ENCODE results near the gene LDB2.

Gene LDB2

DNA sequence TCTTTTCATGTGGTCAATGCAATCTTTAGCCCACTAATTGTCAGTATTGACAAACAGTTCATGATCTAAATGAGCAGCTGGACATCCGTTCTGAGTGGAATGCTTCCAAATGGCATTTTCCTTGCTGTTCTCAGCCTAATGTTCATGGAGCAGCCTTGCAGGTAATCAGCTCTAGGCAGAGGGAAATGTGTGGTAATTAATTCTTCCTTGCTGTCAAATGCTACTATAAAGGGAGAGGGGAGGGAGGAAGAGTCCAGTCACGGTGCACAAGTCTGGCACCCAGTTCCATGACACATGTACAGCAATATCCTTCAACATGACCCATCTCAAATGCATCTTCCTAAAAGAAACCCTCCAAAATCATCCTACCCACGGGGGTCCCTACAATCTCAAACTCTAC is 88.5 kb downstream of the LDB2 start:
- TF ChIP-seq, protein P1, sequence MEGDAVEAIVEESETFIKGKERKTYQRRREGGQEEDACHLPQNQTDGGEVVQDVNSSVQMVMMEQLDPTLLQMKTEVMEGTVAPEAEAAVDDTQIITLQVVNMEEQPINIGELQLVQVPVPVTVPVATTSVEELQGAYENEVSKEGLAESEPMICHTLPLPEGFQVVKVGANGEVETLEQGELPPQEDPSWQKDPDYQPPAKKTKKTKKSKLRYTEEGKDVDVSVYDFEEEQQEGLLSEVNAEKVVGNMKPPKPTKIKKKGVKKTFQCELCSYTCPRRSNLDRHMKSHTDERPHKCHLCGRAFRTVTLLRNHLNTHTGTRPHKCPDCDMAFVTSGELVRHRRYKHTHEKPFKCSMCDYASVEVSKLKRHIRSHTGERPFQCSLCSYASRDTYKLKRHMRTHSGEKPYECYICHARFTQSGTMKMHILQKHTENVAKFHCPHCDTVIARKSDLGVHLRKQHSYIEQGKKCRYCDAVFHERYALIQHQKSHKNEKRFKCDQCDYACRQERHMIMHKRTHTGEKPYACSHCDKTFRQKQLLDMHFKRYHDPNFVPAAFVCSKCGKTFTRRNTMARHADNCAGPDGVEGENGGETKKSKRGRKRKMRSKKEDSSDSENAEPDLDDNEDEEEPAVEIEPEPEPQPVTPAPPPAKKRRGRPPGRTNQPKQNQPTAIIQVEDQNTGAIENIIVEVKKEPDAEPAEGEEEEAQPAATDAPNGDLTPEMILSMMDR (IDR thresholded peaks at IDR 0.05): no peak

DNA sequence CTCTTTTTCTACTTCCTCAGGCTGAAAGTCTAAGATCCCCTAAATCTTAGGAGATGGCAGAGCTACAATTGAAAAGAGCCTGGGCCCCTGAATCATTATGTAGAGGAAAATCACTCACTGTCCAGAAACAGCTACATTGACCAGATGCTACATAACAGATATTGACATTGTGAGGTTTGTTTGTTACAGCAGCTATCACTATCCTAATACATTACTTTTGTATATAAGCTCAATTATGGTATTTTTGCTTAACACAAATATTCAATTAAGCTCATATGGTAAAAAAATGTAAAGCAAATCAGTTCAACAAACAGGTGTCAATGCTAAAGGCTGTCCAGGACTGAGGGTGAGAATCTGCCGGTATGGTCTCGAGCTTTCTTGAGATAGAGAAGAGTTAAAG is 89.4 kb downstream of the LDB2 start:
- TF ChIP-seq, protein P1 (IDR thresholded peaks at IDR 0.05): no peak

DNA sequence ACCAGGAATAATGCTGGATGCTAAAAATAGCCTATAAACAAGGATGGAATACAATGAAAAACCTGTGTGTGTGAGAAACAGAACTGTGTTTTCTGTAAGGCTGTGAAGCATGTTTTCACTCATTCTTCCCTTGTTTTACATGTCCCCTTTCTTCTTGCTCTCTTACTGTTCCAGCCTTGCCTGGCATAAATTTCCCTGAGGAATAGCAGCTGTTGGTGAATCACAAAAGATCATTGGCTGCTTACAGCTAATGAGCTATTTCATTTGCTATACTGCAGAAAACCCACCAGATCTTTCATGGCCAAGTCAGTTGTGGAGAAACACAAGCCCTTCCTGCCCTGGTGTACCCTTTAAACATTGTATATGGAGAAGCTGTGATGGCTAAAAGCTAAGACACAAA is 91.1 kb downstream of the LDB2 start:
- TF ChIP-seq, protein P1 (IDR thresholded peaks at IDR 0.05): no peak

DNA sequence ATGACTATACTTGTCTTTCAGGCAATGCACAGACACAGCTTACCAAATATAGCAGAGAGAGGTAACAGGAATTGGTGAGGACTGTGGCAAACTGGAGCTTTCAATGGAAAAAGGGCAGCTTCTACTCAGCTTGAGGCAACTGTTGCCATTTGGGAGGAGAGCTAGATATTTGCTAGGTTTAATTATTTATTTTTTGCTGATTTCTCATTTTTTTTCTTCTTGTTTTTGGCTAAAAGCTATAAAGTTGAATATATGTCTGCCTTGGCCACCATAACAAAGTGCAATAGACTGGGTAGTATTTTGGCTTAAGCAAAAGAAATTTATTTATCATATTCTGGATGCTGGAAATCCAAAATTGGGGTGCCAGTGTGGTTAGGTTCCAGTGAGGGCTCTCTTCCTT is 93.9 kb downstream of the LDB2 start:
- TF ChIP-seq, protein P1 (IDR thresholded peaks at IDR 0.05): no peak

DNA sequence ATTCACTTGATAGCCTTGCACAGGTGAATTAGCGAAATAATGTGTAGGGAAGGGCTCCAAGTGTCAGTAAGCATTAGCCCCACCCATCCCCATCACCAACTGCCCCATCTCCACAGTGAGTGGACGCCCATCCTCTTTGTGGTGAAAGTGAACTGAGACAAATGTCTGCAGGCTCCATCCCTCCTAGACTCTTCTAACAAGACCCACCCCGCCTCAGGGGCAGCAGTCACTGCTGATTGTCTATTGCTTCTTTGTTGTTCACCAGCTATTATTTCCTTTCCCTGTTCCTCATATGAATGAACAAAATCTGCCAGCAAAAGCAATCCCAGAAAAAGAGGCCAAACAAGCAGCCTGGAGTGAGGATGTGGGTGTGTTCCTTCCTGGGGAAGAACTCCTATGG is 96.4 kb downstream of the LDB2 start:
- TF ChIP-seq, protein P1 (IDR thresholded peaks at IDR 0.05): no peak

DNA sequence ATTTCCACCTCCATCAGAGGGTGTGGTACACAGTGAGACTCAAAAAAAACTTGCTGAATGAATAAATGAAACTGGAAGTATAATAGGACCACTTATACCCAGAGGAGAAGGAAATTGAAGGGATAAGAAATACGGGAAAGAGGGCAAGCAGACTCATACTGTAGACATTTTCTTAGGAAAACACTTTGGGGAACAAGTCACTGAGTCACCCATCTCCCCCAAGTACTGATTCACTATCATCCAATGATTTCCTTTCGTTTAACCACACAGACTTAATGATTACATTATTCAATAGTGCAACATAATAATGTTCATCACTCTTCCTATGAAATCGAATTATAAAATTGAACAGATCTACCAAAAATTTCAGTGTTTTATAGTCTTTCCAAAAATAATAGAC is 97.1 kb downstream of the LDB2 start:
- TF ChIP-seq, protein P1 (IDR thresholded peaks at IDR 0.05): no peak

DNA sequence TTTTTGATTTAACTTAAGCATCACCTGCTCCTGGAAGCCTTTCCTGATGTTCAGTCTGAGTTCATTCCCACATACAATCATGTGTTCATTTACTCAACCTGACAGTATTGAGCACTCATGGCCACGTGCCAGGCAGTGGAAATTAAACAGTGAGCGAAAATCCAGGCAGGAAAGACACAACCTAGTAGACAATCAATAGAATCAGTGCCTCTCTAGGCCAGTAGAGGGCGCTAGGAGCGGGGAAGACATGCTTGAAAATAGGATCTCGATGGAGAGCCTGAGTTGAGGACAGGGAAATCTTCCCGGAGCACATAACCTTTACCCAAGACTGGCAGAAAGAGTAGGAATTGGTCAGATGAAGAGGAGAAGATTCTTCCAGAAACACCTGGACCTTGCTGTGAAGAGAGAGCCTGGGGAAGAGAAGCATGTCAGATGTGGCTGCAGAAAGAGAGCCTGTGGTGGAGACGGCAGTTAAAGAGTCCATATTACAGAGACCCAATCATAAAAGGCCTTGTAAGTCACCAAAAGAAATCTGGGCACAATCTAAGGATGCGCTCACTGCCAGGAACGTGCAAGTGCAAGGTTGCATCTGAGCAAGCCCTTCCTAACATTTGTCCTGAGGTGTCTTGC is 103.5 kb downstream of the LDB2 start:
- TF ChIP-seq, protein P1 (IDR thresholded peaks at IDR 0.05): peak; percentile 58

DNA sequence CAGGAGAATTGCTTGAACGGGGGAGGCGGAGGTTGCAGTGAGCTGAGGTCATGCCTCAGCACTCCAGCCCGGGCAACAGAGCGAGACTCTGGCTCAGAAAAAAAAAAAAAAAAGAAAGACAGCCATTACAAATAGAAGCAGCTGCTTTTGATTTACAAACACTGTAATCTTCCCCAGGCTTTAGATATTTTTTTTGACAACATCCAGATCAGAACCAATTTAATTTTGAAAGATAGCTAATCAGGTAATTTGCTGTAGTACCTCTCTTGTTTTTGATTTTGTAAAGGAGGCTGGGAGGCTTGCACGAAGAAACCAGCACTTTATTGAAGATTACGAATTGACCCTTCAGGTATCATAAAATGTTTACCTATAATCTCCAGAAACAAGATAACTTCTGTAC is 107.0 kb downstream of the LDB2 start:
- TF ChIP-seq, protein P1 (IDR thresholded peaks at IDR 0.05): no peak
